PC-3 (cell line): ENCODE data around the gene EXD2. TPM values are rescaled to one million over a fixed set of nuclear protein-coding genes. Genes with fewer than 3 reads are reported as not detected.

Experiments
- ATAC-seq: fragments of 200-7000 bp; cut with Tn5 transposase; 2 replicates; pipeline ENCODE4 v1.9.1; 2020; ENCODE audit warnings: mild to moderate bottlenecking, moderate library complexity
- BruUV-seq: library from RNA; stranded (reverse); fragments of 400-500 nt; replicated peaks from 2 replicates; lab custom pipeline; 2021; lab: Mats Ljungman, UMichigan
- CTCF ChIA-PET: fragments of 300-600 bp; sonication (Branson Sonifier 250); formaldehyde crosslinking; loops from one replicate; lab custom pipeline; 2022; ENCODE audit warnings: antibody characterized with exemption; lab: Charles Lee
- POLR2A ChIA-PET: fragments of 300-600 bp; sonication (Branson Sonifier 250); formaldehyde crosslinking; loops from one replicate; lab custom pipeline; 2022; ENCODE audit warnings: antibody characterized with exemption; ENCODE audit not compliant: unreplicated experiment; lab: Charles Lee
- DNase-seq: peaks from one replicate; pipeline ENCODE4 v3.0.0-alpha.2; 2015
- H2AFZ ChIP-seq: fragments of 300-600 bp; sonication (generic); 2 replicates; pipeline ENCODE4 v1.6.0; 2016; ENCODE audit warnings: antibody characterized with exemption, low read length
- H3F3A ChIP-seq: fragments of 300-600 bp; sonication (generic); one replicate; pipeline ENCODE4 v1.6.0; 2017; ENCODE audit warnings: antibody characterized with exemption, low read length, control low read depth, mild to moderate bottlenecking; ENCODE audit not compliant: unreplicated experiment
- H3K27ac ChIP-seq: fragments of 300-600 bp; sonication (generic); 2 replicates; pipeline ENCODE4 v1.5.1; 2016; ENCODE audit warnings: mild to moderate bottlenecking, low read length
- H3K27me3 ChIP-seq: fragments of 300-600 bp; sonication (generic); 2 replicates; pipeline ENCODE4 v1.6.1; 2016; ENCODE audit warnings: low read length, mixed read lengths
- H3K36me3 ChIP-seq: fragments of 300-600 bp; sonication (generic); 2 replicates; pipeline ENCODE4 v1.6.1; 2016; ENCODE audit warnings: low read depth, mixed run types, low read length, mixed read lengths
- H3K4me1 ChIP-seq: fragments of 300-600 bp; sonication (generic); 2 replicates; pipeline ENCODE4 v1.5.1; 2016; ENCODE audit warnings: low read length; ENCODE audit not compliant: insufficient read depth
- H3K4me2 ChIP-seq: fragments of 300-600 bp; sonication (generic); 2 replicates; pipeline ENCODE4 v1.6.0; 2016; ENCODE audit warnings: low read length
- H3K4me3 ChIP-seq: fragments of 300-600 bp; sonication (generic); 2 replicates; pipeline ENCODE4 v1.5.1; 2016; ENCODE audit warnings: mild to moderate bottlenecking, low read length, mixed read lengths
- H3K79me2 ChIP-seq: fragments of 300-600 bp; sonication (generic); 2 replicates; pipeline ENCODE4 v1.6.1; 2017; ENCODE audit warnings: low read length, mixed read lengths
- H3K9ac ChIP-seq: fragments of 300-600 bp; sonication (generic); 2 replicates; pipeline ENCODE4 v1.6.0; 2016; ENCODE audit warnings: mild to moderate bottlenecking, low read length
- H3K9me2 ChIP-seq: fragments of 300-600 bp; sonication (generic); replicated peaks from 2 replicates; pipeline ENCODE4 v1.6.1; 2016; ENCODE audit warnings: mixed run types, low read length, mixed read lengths
- H3K9me3 ChIP-seq: fragments of 300-600 bp; sonication (generic); 2 replicates; pipeline ENCODE4 v1.6.1; 2016; ENCODE audit warnings: low read length, mixed read lengths
- H4K20me1 ChIP-seq: fragments of 300-600 bp; sonication (generic); 2 replicates; pipeline ENCODE4 v1.6.1; 2016; ENCODE audit warnings: low read length, mixed read lengths
- EZH2 ChIP-seq: fragments of 300-600 bp; sonication (generic); IDR thresholded peaks from one replicate; pipeline ENCODE4 v1.6.1; 2017; ENCODE audit warnings: antibody characterized with exemption, mild to moderate bottlenecking, low read length; ENCODE audit not compliant: unreplicated experiment
- EZH2phosphoT487 ChIP-seq: fragments of 300-600 bp; sonication (generic); IDR thresholded peaks from 2 replicates; pipeline ENCODE4 v1.6.1; 2018; ENCODE audit warnings: mild to moderate bottlenecking, antibody characterized with exemption, low read length, borderline replicate concordance
- intact Hi-C: fragments of 100-400 bp; cut with micrococcal nuclease; formaldehyde crosslinking; loops from 2 replicates; pipeline ENCODE4 v1.9.0; 2023
- total RNA-seq: library from RNA; depleted of rRNA; stranded (reverse); fragments of >200 nt; gene quantifications from 2 replicates; pipeline ENCODE4 v1.2.3, GENCODE V29; 2014
- TF ChIP-seq, protein P1 (sequence below): fragments of 300-600 bp; sonication (generic); conservative IDR thresholded peaks from 2 replicates; pipeline ENCODE4 v1.5.1; 2017; ENCODE audit warnings: antibody characterized with exemption, low read depth, mild to moderate bottlenecking, low read length

Gene EXD2
- total RNA-seq, 1 experiment from 2014 or later: 19.9 TPM

- Histone ChIP-seq H3K9me2 (no peaks in the 10 kb centered on the region), H3K4me1 (no peaks in the 10 kb centered on the region), H3K4me3 (no peak overlapping the region), H3K9me3 (no peaks in the 10 kb centered on the region), H3F3A (no peaks in the 10 kb centered on the region), H3K4me2 (no peak overlapping the region), H4K20me1 (no peaks in the 10 kb centered on the region), H3K9ac (no peak overlapping the region), H2AFZ (no peak overlapping the region), H3K36me3 (no peaks in the 10 kb centered on the region), H3K27me3 (no peaks in the 10 kb centered on the region), H3K27ac (no peak overlapping the region), H3K79me2 (no peaks in the 10 kb centered on the region)
- TF ChIP-seq EZH2phosphoT487: no peak
- TF ChIP-seq, protein P1, sequence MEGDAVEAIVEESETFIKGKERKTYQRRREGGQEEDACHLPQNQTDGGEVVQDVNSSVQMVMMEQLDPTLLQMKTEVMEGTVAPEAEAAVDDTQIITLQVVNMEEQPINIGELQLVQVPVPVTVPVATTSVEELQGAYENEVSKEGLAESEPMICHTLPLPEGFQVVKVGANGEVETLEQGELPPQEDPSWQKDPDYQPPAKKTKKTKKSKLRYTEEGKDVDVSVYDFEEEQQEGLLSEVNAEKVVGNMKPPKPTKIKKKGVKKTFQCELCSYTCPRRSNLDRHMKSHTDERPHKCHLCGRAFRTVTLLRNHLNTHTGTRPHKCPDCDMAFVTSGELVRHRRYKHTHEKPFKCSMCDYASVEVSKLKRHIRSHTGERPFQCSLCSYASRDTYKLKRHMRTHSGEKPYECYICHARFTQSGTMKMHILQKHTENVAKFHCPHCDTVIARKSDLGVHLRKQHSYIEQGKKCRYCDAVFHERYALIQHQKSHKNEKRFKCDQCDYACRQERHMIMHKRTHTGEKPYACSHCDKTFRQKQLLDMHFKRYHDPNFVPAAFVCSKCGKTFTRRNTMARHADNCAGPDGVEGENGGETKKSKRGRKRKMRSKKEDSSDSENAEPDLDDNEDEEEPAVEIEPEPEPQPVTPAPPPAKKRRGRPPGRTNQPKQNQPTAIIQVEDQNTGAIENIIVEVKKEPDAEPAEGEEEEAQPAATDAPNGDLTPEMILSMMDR: no peak
- no peak for TF ChIP-seq EZH2
- ChIA-PET POLR2A (no interaction called here), CTCF (no interaction called here)
- intact Hi-C loops: no loop called here
- DNase-seq (no peak), ATAC-seq (no peak)
- BruUV-seq: no TSS peak
These were observed 94.5 kb downstream of the EXD2 start for GRCh38 chr14:69285661-69286255.

DNA sequence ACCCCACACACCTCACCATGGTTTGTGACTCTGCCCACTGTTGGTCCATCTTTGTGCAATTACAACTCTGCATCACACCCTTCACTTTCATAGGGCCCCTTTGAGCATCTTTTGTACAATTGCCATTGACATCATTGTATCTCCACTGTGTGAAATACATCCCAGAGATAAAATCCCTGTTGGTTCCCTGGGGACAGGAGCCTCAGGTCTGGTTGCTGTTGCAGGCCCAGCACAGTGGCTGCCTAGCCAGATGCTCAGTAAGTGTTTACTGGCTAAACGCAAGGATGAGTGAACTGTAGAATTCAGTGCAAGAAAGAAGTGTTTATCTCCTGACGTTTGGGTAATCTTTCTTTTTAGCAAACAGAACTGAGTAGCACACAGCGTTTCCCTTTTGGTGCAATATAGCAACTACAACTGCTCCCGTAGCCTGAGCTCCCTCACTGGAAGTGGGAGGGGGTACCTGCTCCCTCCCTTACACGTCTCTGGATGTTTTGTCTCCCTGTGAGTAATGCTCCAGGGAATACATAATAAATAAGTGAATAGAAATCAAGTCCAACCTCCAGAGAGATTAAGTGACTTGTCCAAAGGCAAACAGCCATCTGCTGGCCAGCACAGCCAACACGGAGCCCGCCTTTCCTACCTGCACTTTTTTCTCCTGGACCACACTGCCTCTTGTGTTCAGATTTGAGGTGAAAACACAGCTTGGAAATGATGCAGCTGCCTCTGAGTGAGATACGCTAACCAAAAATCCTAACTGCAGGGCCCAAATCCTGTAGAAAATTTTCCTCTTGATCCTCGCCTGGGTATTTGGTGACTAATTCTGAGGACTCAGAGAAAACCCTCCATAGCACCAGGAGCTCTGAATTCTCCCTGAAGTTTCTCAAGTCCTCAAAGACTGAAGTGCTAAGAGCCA is 96.1 kb downstream of the EXD2 start:
- H3K4me1 ChIP-seq: no peaks in the 10 kb centered on the region
- DNase-seq: peak; percentile 31
- H3K4me2 ChIP-seq: no peak overlapping the region
- ATAC-seq: peak; percentile 72
- ChIA-PET POLR2A (interaction anchor here (0.6 to 0.7 kb wide), 2 partner anchors 43 to 56 kb away, joined by 3 to 5 read pairs; no protein-coding TSS in a partner anchor), CTCF (interaction anchor here (0.5 to 1.3 kb wide), 17 partner anchors 10 to 158 kb away, joined by 3 to 12 read pairs (median 3); no protein-coding TSS in a partner anchor)
- no TSS peak for BruUV-seq
- no peak overlapping the region for H2AFZ ChIP-seq
- H3K27ac ChIP-seq: no peak overlapping the region
- no peak overlapping the region for H3K4me3 ChIP-seq
- no peak for TF ChIP-seq EZH2phosphoT487
- TF ChIP-seq, protein P1: no peak
- TF ChIP-seq EZH2: no peak
- H3K9me2 ChIP-seq: no peaks in the 10 kb centered on the region
- no peaks in the 10 kb centered on the region for H4K20me1 ChIP-seq
- H3K9ac ChIP-seq: no peak overlapping the region
- no peaks in the 10 kb centered on the region for H3K9me3 ChIP-seq
- H3K36me3 ChIP-seq: no peaks in the 10 kb centered on the region
- no peaks in the 10 kb centered on the region for H3F3A ChIP-seq
- no peaks in the 10 kb centered on the region for H3K79me2 ChIP-seq
- no peaks in the 10 kb centered on the region for H3K27me3 ChIP-seq
- intact Hi-C loops: loop anchor here (1.0 to 2.0 kb wide), 2 partner anchors 45 to 158 kb away; no protein-coding TSS in a partner anchor
